Tongue (tissue), 2 donors: ENCODE results near the gene WWP2. TPM values are rescaled to one million over a fixed set of nuclear protein-coding genes. Genes with fewer than 3 reads are reported as not detected.

Source experiments
- DNase-seq: peaks from one replicate; pipeline ENCODE4 v3.0.0-alpha.2; 2015
- total RNA-seq: library from RNA; depleted of rRNA; stranded (reverse); fragments of >200 nt; gene quantifications from one replicate; pipeline ENCODE4 v1.2.3, GENCODE V29; 2014

The WWP2 gene
- total RNA-seq, 1 donor from 2014 or later: 32.1 TPM

DNA sequence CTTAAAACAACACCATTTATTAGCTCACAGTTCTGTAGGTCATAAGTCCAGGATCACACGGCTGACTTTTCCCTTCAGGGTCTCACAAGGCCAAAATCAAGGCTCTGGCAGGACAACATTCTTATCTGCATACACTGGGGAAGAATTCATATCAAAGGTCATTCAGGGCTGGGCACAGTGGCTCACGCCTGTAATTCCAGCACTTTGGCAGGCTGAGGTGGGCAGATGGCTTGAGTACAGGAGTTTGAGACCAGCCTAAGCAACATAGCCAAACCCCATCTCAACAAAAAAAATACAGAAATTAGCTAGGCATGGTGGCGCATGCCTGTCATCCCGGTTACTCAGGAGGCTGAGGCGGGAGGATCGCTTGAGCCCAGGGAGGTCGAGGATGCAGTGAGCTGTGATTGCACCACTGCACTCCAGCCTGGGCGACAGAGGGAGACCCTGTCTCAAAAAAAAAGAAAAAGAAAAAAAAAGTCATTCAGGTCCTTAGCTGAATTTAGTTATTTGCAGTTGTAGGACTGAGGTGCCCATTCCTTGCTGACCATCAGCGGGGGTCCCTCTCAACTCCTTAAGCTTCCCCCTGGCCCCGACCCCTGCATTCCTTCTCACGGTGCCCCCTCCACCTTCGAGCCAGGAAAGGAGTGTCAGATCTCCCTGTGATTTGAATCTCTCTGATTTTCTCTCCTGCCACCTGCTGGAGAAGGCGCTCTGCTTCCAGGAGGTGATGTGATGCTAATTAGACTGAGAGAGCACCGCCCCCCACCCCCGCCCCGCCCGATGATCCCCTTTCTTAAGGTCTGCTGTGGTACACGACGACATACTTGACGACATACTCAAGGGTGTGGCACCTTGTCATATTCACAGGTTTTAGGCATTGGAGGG is 97.2 kb downstream of the WWP2 start:
- peak; percentile 48 for DNase-seq

- DNase-seq: no peak
Observed at GRCh38 chr16:69860233-69861231, 98.4 kb downstream of the WWP2 start.

DNA sequence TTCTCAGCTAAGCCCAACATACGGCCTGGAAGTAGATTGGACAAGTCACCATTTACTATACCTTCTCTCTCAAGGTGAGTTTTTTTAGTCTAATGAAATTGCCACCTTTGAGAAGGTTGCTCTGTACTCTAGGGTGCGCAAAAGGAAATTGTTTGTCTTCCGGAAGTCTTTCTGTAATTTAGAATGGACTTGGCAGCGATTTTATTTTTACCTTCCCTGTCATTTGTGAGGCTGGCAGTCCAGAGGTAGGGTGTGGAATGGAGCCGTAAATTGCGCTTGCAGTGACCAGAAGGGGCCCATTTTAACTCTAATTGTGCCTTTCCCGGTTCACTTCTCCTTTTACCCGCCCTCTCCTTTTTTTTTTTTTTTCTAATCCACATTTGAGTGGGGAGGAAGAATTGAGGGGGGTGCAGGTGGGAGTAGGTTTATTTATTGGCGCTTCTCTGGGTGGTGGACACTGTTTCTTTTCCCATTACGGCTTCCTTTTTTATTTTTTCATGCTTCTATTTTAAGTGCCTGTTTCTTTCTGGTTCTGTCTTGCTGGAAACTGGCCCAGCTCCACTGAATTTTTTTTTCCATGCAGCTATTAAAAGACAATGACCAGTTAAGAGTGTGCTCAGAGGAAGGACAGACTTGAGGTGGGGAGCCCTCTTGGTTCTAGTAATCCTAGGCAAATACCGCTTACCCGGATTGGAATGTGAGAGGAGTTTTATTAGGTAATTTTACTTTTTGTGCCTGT is 99.3 kb downstream of the WWP2 start:
- DNase-seq: peak; percentile 91

GRCh38 chr16:69863401-69864281 is 101.5 kb downstream of the WWP2 start:
- DNase-seq: no peak

GRCh38 chr16:69865701-69866100 is 103.6 kb downstream of the WWP2 start:
- no peak for DNase-seq

- peak; percentile 53 for DNase-seq
Observed at GRCh38 chr16:69867784-69868560, 105.8 kb downstream of the WWP2 start.

GRCh38 chr16:69870761-69871160 is 108.6 kb downstream of the WWP2 start:
- DNase-seq: no peak

DNA sequence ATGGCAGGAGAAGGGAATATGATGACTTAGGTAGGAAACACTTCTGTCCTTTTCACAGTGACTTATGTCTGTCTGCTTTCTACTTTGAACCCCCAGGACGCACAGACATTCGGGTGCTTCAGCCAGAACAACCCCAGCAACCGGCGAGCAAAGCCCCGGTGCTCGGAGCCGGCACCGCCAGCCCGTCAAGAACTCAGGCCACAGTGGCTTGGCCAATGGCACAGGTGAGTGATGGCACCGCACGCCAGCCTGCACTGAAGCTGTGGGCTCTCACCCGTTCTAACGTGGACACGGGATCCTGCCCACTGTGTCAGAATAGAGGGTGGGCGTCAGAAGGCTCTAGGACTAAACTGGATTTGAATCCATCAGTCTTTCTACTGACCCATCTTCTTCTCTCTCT is 109.6 kb downstream of the WWP2 start:
- DNase-seq: no peak

DNA sequence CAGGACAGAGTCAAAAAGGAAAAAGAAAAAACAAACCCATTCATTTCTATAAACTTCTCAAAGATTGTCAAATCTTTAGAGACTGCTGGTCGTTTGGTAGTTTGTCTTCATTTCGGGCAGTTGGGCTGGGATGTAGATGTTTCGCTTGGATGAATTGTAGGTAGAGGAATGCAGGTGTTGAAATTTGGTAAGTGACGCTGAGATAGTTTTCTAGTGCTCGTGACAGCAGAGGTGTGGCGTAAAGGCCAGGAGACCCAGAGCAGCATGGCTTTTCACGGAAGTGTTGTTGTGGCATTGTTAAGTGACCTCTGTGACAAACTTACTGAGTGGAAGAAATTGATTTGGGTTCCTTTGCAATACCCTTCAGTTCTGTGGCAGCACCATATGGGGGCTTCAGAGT is 110.8 kb downstream of the WWP2 start:
- no peak for DNase-seq

GRCh38 chr16:69873783-69874182 is 111.7 kb downstream of the WWP2 start:
- DNase-seq: no peak

DNA sequence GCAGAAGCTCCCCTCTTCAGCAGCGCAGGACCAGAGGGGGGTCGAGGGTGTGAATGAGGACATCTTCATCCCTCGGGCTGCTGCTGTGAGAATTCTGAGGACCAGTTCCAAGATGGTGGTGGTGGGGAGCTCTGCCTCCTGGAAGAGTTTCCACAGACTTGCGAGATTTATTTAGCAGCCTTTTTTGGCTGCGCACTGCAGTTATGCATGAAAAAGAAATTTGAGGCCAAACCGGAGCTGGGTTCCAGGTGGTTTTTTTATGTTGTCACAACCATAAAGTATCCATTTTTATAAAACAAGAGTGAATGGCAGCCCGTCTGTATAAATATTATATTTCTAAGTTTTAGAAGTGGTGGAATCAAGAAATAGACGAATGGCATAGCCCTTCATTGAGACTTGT is 112.1 kb downstream of the WWP2 start:
- no peak for DNase-seq

- DNase-seq: peak; percentile 32
Observed at GRCh38 chr16:69880640-69881133, 118.6 kb downstream of the WWP2 start.

DNA sequence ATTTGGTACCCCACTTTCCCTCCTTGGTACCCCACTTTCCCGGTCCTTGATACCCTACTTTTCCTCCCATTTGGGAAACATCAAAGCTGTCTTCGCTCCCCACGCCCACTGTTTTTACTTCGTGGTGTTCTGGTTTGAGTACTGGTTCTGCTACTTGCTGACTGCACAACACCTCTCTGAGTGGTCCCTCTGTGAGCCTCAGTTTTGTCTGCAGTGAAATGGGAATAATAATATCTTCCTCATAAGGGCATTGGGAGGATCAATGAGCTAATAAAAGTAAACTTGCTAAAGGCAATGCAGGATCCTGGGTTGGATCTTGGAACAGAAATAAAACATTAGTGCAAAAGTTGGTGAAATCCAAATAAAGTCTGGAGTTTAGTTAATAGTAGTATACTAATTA is 119.0 kb downstream of the WWP2 start:
- DNase-seq: no peak

- DNase-seq: no peak
Observed at GRCh38 chr16:69883744-69884143, 121.6 kb downstream of the WWP2 start.

DNA sequence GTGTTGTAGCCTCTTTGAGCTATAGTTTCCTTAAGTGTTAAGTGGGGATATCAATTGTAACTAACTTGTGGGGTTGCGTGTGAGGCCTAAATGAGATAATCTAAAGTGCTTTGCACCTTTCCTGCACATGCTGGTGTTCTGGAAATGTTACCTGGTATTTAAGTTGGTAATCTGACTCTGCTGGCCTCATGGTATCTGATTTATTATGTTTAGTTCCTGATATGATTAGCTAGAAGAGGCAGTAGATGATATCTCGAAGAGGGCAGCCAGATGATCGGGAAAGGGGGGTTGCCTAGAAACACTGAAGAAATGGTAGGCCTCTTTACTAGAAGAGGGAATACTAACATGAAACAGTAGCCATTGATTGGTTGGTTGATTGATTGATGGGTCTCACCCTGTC is 123.6 kb downstream of the WWP2 start:
- DNase-seq: no peak

DNA sequence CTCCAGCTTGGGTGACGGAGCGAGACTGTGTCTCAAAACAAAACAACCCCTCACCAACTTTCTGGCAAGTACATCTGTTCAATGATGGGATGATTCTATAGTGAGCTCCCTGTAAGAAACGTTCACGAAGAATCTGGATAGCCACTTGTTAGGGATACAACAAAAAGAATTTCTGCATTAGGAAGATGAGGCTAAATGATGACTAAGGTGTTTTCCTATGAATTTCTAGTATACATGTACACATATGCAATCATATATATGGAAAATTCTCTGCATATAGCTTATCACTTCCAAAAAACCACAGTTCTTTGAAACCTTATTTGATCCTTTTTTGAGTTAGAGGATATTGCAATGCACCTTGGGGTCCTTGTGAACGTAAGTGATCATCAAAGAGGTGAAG is 124.6 kb downstream of the WWP2 start:
- DNase-seq: no peak

- peak; percentile 29 for DNase-seq
Observed at GRCh38 chr16:69888005-69888590, 126.0 kb downstream of the WWP2 start.

- no peak for DNase-seq
Observed at GRCh38 chr16:69889295-69889964, 127.3 kb downstream of the WWP2 start.
